Pons (tissue), 1 donor: ENCODE results near the gene SCO2.
"Not testable (repeated sequence)": the region's sequence is repeated elsewhere in the genome, so short reads cannot be mapped to it uniquely, and the experiment has no call there.

Experiments used
- DNase-seq: peaks from one replicate; pipeline ENCODE4 v3.0.0-alpha.2; 2016; ENCODE audit warnings: low spot score

The SCO2 gene

DNA sequence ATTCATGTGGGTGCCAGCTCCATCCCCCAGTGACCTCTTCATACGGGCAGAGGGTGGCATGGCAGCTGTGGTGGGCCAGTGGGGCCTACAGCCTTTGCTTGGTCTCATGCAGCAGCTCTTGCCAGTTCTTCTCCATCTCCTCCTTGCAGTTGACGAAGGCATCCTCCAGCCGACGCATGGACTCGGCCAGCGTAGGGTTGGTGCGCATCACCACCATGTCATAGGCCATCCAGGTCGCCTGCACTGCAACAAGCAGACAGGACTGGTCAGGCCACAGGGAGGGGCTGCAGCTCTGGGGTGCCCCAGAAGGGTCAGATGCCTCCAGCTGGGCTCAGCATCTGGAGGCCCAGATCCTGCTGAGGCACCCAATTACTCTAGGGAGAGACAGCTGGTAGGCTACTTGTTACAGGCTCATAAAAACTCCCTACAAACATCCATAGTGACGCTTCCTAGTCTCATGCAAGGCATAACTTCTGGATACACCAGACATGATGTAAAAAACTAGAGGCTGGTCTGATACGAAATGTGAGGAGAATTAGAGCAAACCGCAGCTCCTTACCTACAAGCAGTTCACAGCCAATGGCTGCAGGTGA, 25.9 kb upstream of the SCO2 start:
- DNase-seq: no peak

- no peak for DNase-seq
Observed at GRCh38 chr22:50550395-50550794, 25.0 kb upstream of the SCO2 start.

- DNase-seq: no peak
Observed at GRCh38 chr22:50548921-50549790, 23.8 kb upstream of the SCO2 start.

DNA sequence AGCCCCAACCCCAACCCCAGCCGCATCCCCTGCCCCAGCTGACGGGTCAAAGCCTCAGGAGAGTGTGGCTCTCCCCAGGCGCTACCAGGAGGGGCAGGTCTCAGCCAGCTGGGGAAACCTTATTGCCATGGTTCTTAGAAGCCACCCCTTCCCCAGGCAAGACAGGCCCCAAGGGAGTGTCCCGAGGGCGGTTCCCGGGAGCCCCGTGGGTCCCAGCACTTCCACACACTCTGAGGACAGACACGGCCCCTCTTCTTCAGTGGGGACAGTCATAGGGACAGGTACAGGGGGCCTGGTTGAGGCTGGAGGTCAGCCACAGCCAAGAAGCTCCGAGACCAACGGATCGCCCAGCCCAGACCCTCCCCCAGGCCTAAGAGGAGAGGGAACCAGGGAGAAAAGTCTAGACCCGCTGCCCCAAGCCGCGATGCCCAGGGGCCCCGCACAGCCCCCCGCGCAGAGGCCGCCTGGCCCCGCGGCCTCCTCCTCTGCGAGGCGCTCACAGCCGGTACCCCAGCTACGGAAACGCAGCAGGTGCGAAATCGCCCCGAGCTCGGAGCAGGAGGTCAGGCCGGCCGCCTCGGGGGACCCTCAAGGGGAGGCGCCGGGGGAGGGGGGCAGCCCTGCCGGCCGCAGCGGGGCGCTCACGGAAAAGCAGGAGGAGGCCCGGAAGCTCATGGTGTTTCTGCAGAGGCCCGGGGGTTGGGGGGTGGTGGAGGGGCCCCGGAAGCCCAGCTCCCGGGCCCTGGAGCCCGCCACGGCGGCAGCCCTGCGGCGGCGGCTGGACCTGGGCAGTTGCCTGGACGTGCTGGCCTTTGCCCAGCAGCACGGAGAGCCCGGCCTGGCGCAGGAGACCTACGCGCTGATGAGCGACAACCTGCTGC, 22.9 kb upstream of the SCO2 start:
- no peak for DNase-seq

- DNase-seq: no peak
Observed at GRCh38 chr22:50547263-50547985, 22.0 kb upstream of the SCO2 start.

GRCh38 chr22:50546326-50547262, 21.2 kb upstream of the SCO2 start:
- no peak for DNase-seq

DNA sequence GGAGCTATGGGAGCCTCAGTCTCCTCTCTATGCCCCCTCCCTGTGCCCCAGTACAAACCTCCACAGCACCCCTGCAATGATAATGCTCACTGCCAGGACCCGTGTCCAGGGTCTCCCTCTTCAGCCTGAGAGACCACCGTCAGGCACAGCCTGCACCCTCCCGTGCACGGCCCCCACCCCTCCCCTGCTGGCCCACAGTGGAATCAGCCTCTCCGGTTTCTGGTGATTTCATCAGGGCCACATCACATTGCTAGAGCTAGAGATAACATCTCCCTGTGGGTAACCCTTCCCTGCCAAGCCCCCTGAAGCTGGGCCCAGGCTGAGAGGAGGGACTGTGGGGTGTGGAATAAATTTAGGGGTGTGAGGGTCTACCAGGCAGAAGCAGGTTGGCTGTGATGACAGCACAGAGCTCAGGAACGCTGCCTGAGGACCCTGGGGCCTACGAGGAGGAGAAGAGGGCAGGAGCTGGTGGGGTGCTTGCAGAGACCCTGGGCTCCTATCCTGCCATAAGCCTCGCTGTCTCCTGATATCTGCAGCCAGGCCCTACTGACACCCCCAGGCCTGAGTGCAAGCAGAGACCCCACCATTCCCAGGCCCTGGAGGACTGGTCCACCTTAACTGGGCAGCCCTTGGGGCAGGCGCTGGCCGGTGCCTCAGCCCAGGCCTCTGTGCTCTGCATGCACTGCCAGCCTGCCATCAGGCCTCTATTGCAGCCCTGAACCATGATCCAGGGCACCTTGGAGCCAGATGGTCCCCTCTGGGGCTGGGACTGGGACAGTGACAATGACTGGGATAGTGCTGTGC, 20.3 kb upstream of the SCO2 start, which contains the start of gene KLHDC7B:
KLHDC7B (plus strand) TSS at position 378 of the 804 bp plus-strand sequence; CDS start at position 723, 345 bp downstream.
- no peak for DNase-seq

DNA sequence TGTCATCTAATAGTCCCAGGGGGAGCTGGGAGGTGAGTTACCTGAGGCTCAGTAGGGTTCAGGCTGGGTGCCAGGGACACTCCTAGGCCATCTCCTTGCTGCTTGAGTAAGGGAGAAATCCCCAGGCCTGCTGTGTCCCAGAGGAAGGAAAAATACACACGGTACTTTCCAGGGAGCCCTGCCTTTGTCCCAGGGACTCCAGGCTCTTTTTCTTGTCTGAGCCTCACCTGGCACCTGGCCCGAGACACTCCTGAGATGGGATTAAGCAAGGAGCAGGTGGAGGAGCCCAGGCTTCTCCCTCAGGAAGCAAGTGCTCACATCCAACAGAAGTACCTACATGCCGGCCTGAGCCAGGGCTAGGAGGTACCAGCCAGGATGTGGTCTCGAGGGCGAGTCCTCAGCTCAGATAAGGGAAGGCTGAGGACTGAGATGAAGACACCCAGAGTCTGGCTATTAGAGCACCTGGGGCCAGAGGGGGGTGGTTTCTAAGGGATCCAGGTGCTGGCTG, 19.4 kb upstream of the SCO2 start:
- no peak for DNase-seq

DNA sequence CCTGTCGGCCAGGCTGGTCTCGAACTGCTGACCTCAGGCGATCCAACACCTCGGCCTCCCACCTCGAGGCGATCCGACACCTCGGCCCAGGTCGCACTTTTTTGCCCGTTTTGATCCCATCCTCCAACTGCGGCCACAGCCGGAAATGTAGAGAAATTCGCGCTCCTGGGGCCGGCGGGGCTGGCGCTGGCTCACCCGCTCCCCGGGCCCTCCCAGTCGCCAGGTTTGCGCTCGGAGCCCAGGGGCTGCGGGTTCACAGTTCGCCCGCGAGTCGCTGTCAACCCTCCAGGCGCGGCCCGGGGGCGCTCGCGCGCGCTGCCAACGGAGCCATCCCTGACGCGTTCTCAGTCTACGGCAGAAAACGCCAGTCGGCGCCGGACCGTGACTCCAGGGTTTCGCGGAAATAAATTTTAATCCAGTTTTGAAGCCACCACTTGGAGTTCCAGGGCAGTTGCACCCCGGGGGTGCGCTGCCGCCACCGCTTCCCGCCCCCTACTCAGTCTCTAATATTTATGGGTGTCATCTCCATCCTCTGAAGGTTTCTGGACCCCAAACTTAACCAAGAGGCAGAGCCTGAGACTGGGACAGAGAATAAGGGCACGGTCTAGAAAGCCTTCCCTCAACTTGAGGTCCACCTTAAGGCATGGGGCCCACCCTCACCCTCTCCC, 18.8 kb upstream of the SCO2 start:
- no peak for DNase-seq

DNA sequence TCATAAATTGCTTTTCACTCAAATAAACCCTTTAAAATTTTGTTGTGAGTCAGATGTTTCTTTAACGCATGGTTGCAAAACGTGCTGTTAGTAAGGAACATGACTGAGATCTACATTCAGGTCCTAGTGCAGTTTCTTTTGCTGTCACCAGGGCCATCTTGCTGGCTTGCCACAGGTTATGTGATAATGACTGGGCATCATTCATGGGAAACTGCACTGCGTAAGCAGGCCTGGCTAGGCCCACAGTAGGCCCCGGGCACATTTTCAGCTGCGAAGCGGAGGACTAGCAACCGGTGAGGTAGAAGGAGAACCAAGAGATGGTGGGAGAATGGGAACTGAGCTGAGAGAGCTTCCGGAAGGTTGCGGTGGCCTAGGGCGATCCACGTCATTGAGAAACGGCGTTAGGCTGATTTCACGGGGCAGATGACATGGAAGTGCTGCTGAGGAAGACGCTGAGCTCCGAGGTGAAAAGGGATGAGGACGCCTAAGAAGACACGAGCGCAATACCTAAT, 17.1 kb upstream of the SCO2 start:
- no peak for DNase-seq

- not testable (repeated sequence) for DNase-seq
Observed at GRCh38 chr22:50541667-50542026, 16.2 kb upstream of the SCO2 start.

GRCh38 chr22:50540381-50540780, 15.0 kb upstream of the SCO2 start:
- no peak for DNase-seq

GRCh38 chr22:50537765-50538164, 12.4 kb upstream of the SCO2 start:
- no peak for DNase-seq

DNA sequence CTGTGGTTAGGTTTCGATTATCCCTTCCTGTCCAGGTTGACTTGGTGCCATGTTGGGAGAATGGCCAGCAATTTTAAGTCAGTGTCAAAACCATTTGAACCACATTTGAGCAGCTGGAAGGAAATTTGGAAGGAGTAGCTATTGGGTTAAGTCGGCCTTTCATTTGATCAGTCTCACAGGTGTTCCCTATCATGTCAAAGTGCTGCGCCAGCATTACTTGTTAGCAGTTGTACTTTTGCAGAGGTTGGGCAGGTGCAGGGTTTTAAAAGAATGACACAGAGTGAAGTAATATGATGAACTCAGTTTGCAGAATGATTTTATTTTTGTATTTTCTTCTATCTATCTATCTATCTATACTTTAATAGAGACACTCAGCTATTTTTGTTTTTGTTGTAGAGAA, 10.8 kb upstream of the SCO2 start:
- DNase-seq: no peak

- DNase-seq: no peak
Observed at GRCh38 chr22:50535113-50535512, 9.7 kb upstream of the SCO2 start.

- not testable (repeated sequence) for DNase-seq
Observed at GRCh38 chr22:50533856-50534711, 8.7 kb upstream of the SCO2 start.

DNA sequence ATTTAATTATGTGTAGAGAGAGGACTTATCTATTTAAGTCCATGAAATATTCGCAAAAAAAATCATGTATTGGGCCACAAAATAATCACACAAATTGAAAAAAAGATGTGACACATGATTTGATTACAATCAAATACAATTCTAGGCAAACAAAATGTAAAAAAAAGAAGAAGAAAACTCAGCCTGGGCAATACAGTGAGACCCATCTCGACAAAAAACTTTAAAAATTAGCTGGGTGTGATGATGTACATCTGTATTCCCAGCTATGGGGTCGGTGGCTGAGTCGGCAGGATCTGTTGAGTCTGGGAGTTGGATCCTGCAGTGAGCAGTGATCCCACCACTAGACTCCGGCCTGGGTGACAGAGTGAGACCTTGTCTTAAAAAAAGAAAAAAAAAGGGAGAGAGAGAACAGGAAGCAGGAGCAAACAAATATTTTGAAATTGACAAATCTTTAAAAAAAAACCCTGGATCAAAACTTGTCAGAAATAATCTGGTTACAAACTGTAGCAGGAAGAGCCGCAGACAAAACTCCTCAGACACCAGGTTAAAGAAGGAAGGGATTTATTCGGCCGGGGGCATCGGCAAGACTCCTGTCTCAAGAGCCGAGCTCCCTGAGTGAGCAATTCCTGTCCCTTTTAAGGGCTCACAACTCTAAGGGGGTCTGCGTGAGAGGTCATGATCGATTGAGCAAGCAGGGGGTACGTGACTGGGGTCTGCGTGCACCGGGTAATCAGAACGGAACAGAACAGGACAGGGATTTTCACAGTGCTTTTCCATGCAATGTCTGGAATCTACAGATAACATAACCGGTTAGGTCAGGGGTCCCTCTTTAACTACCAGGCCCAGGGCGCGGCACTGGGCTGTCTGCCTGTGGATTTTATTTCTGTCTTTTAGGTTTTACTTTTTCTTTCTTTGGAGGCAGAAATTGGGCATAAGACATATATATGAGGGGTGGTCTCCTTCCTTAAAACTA, 7.7 kb upstream of the SCO2 start:
- no peak for DNase-seq
